HG02642 (cell line): ENCODE results near the gene RSPH9.

Experiments
- ATAC-seq: cut with Tn5 transposase; IDR thresholded peaks from one replicate; pipeline ENCODE4 v1.9.1; 2021; ENCODE audit warnings: mild to moderate bottlenecking; ENCODE audit not compliant: unreplicated experiment, poor library complexity

The RSPH9 gene

DNA sequence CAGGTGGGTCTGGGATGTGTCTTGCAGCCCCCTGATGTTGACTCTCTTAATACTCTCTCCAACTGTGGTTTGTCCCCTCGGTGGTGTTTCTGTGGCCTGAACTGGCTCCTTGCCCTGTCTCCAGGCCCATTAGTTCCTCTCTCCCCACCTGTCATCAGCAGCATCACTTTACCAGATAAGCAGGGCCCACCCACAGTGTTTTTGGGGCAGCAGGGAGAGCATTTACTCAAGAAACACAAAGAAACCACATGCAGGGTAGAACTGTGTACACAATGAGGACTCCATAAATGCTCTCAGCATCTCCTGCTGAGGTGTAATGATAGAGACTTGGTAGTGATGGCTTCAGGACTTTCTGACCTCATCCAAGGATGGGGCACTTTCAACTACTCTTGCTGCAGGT is 62.9 kb downstream of the RSPH9 start:
- ATAC-seq: no peak

DNA sequence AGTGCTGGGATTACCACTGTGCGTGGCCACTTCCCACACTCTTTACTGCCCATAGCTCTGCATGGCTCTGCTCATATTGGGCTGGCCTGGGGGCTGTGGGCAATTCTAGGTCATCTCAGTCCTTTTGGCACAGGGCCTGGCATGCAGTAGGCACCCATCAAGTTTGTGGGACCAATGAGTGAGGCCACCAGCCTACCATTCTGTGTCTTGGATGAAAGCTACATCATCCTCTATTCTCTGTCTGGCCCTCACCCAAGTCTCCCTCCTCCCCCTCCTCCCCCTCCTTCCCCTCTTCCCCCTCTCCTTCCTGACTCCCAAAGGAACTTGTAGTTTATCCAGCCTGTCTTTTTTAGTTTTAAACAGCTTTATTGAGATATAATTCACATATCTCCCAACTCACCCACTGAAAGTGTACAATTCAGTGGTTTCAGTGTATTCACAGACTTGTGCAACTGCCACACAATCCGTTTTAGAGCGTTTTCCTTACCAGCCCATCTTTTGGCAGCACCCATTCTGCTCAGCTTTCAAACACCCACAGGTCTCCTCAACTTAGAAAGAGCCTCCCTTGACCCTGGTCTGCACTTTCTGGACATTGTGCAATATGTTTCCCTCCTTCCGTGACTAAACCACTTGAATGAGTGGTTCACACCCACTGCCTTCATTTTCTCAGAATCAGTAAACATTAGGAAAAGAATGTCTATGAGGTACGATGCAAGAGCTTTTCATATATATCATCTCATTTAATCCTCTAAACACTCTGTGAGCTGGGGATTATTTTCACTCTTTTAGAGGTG is 64.2 kb downstream of the RSPH9 start:
- no peak for ATAC-seq

- ATAC-seq: no peak
These were observed 64.9 kb downstream of the RSPH9 start for GRCh38 chr6:43709654-43710303.

GRCh38 chr6:43710576-43710975 is 65.7 kb downstream of the RSPH9 start:
- no peak for ATAC-seq

GRCh38 chr6:43712579-43712978 is 67.7 kb downstream of the RSPH9 start:
- no peak for ATAC-seq

DNA sequence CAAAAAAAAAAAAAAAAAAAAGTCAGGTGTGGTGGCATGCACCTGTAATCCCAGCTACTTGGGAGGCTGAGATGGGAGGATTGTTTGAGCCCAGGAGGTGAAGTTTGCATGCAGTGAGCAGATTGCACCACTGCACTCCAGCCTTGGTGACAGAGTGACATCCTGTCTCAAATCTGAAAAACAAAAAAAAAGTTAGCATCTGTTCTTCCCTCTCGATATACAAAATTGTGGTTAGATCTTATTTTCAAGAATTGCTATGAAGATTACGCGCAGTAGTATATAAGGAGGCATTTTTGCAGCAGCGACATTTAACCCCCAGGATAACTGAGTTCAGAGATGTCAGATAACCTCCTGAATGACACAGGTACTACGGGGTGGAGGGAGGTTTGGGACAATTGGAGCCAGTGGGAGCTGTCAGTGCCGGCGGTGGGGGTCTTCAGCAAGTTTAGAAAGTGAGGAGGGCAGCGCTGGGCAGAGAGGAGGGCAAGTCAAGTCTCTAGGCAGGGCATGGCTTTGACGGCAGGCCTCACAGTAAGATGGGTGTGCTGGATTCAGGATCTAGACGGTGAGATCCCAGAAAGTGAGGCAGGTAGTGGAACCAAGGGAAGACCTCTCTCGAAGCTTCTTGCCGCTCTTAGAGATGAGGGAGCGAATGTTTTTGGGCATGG is 68.9 kb downstream of the RSPH9 start:
- no peak for ATAC-seq

- peak; percentile 34 for ATAC-seq
These were observed 69.6 kb downstream of the RSPH9 start for GRCh38 chr6:43714311-43715055.

DNA sequence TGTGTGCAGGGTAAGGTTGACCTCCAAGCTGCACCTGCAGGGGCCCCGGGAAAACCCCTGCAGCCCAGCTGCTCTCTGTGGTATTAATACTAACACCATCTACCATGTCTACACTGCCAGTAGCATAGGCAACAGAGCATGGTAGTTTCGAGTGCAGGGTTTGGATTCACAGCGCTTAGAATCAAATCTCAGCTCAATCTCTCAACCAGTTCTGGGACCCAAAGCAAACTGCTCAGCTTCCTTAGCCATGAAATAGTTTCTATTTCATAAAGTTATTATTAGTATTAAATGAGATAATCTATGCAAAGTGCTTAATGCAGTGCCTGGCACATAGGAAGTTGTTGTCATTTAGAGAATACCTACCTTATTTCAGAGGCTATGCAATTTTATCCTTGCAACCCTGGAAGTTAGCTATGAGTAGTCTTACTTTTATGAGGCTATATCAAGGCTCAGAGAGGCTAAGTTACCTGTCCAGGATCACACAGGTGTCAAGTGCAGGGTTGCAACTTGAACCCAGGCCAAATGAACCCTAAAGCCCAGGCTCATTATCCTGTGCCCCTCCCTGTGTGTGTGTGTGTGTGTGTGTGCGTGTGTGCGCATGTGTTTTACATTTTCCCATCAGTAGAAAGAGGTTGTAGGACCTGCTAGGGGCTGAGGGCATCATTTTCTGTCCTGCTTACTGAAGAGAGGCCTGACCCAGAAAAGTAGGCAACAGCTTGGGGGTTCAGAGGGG is 70.4 kb downstream of the RSPH9 start:
- ATAC-seq: peak; percentile 94

GRCh38 chr6:43716099-43716498 is 71.3 kb downstream of the RSPH9 start:
- ATAC-seq: no peak

GRCh38 chr6:43717389-43717788 is 72.6 kb downstream of the RSPH9 start:
- ATAC-seq: no peak

- ATAC-seq: no peak
These were observed 73.0 kb downstream of the RSPH9 start for GRCh38 chr6:43717822-43718221.

- ATAC-seq: no peak
These were observed 73.7 kb downstream of the RSPH9 start for GRCh38 chr6:43718387-43719105.

GRCh38 chr6:43719511-43719910 is 74.7 kb downstream of the RSPH9 start:
- no peak for ATAC-seq

DNA sequence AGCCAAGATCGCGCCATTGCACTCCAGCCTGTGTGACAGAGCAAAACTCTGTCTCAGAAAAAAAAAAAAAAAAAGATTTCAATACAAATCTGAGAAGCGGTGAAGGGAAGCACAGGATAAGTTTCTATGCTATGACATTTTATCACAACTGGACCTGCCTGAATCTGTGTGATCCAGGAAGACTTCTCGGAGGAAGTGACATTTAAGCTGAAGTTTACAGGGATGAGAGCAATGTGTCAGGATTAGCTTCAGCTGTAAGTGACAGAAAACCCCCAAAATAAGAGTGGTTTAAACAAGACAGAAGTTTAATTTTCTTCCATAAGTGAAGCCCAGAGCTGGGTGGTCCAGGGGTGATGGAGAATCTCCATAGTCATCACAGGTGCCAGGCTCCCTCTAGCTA is 76.2 kb downstream of the RSPH9 start:
- no peak for ATAC-seq
